IMR-90 (cell line): ENCODE data around the gene AAGAB. TPM values are rescaled to one million over a fixed set of nuclear protein-coding genes. Genes with fewer than 3 reads are reported as not detected.

Source experiments
- ATAC-seq: fragments of 200-7000 bp; cut with Tn5 transposase; 2 replicates; pipeline ENCODE4 v1.9.1; 2020; ENCODE audit warnings: low read depth, mild to moderate bottlenecking, moderate library complexity
- BruUV-seq: library from RNA; stranded (reverse); fragments of 400-500 nt; replicated peaks from 2 replicates; lab custom pipeline; 2021; lab: Mats Ljungman, UMichigan
- CTCF ChIA-PET: fragments of 300-600 bp; formaldehyde crosslinking; extraction: SDS; loops from one replicate; lab custom pipeline; 2021; ENCODE audit warnings: antibody characterized with exemption; lab: Yijun Ruan, JAX
- POLR2A ChIA-PET: fragments of 300-600 bp; sonication (Branson Sonifier 250); formaldehyde crosslinking; loops from one replicate; lab custom pipeline; 2022; ENCODE audit warnings: antibody characterized with exemption; ENCODE audit not compliant: unreplicated experiment; lab: Charles Lee
- DNase-seq: peaks from one replicate; pipeline ENCODE4 v3.0.0; 2013
- H2AFZ ChIP-seq: replicated peaks from 2 replicates; pipeline ENCODE3; 2013; ENCODE audit warnings: low read length, mild to moderate bottlenecking; ENCODE audit not compliant: poor library complexity
- H2AK5ac ChIP-seq: 2 replicates; pipeline ENCODE4 v1.6.1; 2013; ENCODE audit warnings: low read depth, low read length, inconsistent platforms
- H2AK9ac ChIP-seq: replicated peaks from 2 replicates; pipeline ENCODE3; 2013; ENCODE audit warnings: mild to moderate bottlenecking, low read depth, low read length, moderate library complexity; ENCODE audit not compliant: poor library complexity
- H2BK120ac ChIP-seq: 2 replicates; pipeline ENCODE4 v1.6.1; 2013; ENCODE audit warnings: low read depth, low read length, inconsistent platforms
- H2BK15ac ChIP-seq: 3 replicates; pipeline ENCODE4 v1.6.1; 2013; ENCODE audit warnings: low read depth, low read length, inconsistent platforms
- H2BK20ac ChIP-seq: 2 replicates; pipeline ENCODE4 v1.6.1; 2013; ENCODE audit warnings: low read depth, mild to moderate bottlenecking, inconsistent platforms, low read length, moderate library complexity
- H2BK5ac ChIP-seq: 2 replicates; pipeline ENCODE4 v1.6.1; 2013; ENCODE audit warnings: mild to moderate bottlenecking, low read depth, low read length, inconsistent platforms; ENCODE audit not compliant: poor library complexity, severe bottlenecking
- H3K14ac ChIP-seq: replicated peaks from 2 replicates; pipeline ENCODE4 v1.6.1; 2013; ENCODE audit warnings: low read depth, low read length, inconsistent platforms
- H3K18ac ChIP-seq: 2 replicates; pipeline ENCODE4 v1.6.1; 2013; ENCODE audit warnings: low read depth, low read length, control low read depth
- H3K23ac ChIP-seq: 2 replicates; pipeline ENCODE4 v1.6.1; 2013; ENCODE audit warnings: low read depth, low read length, inconsistent platforms
- H3K27ac ChIP-seq: 2 replicates; pipeline ENCODE4 v1.5.1; 2013; ENCODE audit warnings: mild to moderate bottlenecking, control low read depth, low read length; ENCODE audit not compliant: insufficient read depth
- H3K27me3 ChIP-seq: 2 replicates; pipeline ENCODE4 v1.6.1; 2013; ENCODE audit warnings: low read length; ENCODE audit not compliant: control insufficient read depth, insufficient read depth
- H3K36me3 ChIP-seq: 2 replicates; pipeline ENCODE4 v1.6.1; 2013; ENCODE audit warnings: low read length, mixed read lengths; ENCODE audit not compliant: control insufficient read depth, insufficient read depth
- H3K4ac ChIP-seq: 2 replicates; pipeline ENCODE4 v1.6.1; 2013; ENCODE audit warnings: low read depth, low read length, inconsistent platforms
- H3K4me1 ChIP-seq: 2 replicates; pipeline ENCODE4 v1.6.1; 2013; ENCODE audit warnings: low read length, mixed read lengths; ENCODE audit not compliant: control insufficient read depth, insufficient read depth
- H3K4me2 ChIP-seq: 2 replicates; pipeline ENCODE4 v1.6.1; 2013; ENCODE audit warnings: low read depth, mild to moderate bottlenecking, control low read depth, low read length, moderate library complexity
- H3K4me3 ChIP-seq: 2 replicates; pipeline ENCODE4 v1.5.1; 2013; ENCODE audit warnings: low read depth, mild to moderate bottlenecking, control low read depth, low read length, moderate library complexity; ENCODE audit not compliant: insufficient read depth
- H3K56ac ChIP-seq: 2 replicates; pipeline ENCODE4 v1.6.1; 2013; ENCODE audit warnings: low read length, inconsistent platforms; ENCODE audit not compliant: insufficient read depth; ENCODE audit errors: extremely low read depth
- H3K79me1 ChIP-seq, 2 experiments: 2 replicates each; pipeline ENCODE4 v1.6.1; 2013; ENCODE audit warnings: low read length in 2 of 2, inconsistent platforms in 1 of 2, low read depth in 1 of 2
- H3K9ac ChIP-seq: 2 replicates; pipeline ENCODE4 v1.6.1; 2013; ENCODE audit warnings: low read depth, low read length, control low read depth
- H3K9me1 ChIP-seq: 2 replicates; pipeline ENCODE4 v1.6.1; 2013; ENCODE audit warnings: low read length, inconsistent platforms; ENCODE audit not compliant: insufficient read depth
- H3K9me3 ChIP-seq: 2 replicates; pipeline ENCODE4 v1.6.1; 2013; ENCODE audit warnings: low read length; ENCODE audit not compliant: control insufficient read depth, insufficient read depth
- H4K20me1 ChIP-seq: 2 replicates; pipeline ENCODE4 v1.6.1; 2013; ENCODE audit warnings: low read length, inconsistent platforms; ENCODE audit not compliant: insufficient read depth
- H4K5ac ChIP-seq: 2 replicates; pipeline ENCODE4 v1.6.1; 2013; ENCODE audit warnings: mild to moderate bottlenecking, low read depth, low read length, control low read depth
- H4K8ac ChIP-seq, 2 experiments: 2 replicates each; pipeline ENCODE4 v1.6.1; 2013; ENCODE audit warnings: low read depth in 2 of 2, low read length in 2 of 2, control low read depth in 1 of 2, inconsistent platforms in 1 of 2
- H4K91ac ChIP-seq: 2 replicates; pipeline ENCODE4 v1.6.1; 2013; ENCODE audit warnings: low read depth, low read length, inconsistent platforms; ENCODE audit not compliant: insufficient read depth
- BHLHE40 ChIP-seq: fragments of 150-350 bp; IDR thresholded peaks from 2 replicates; pipeline ENCODE4 v1.6.1; 2016; ENCODE audit warnings: mild to moderate bottlenecking, low read depth, low read length
- CEBPB ChIP-seq: IDR thresholded peaks from 2 replicates; pipeline ENCODE4 v1.6.1; 2012; ENCODE audit warnings: low read depth, low read length, improper control_type of control experiment
- CHD1 ChIP-seq: IDR thresholded peaks from 2 replicates; pipeline ENCODE4 v1.6.1; 2012; ENCODE audit warnings: low read depth, low read length, improper control_type of control experiment
- CTCF ChIP-seq: conservative IDR thresholded peaks from 2 replicates; pipeline ENCODE4 v1.5.1; 2012; ENCODE audit warnings: mild to moderate bottlenecking, low read depth, low read length, improper control_type of control experiment
- ELK1 ChIP-seq: fragments of 150-350 bp; IDR thresholded peaks from 2 replicates; pipeline ENCODE4 v1.6.1; 2016; ENCODE audit warnings: low read depth, mild to moderate bottlenecking, low read length, moderate library complexity, borderline replicate concordance
- FOS ChIP-seq: fragments of 150-350 bp; IDR thresholded peaks from 2 replicates; pipeline ENCODE4 v1.6.1; 2016; ENCODE audit warnings: low read depth, low read length
- MAFK ChIP-seq: IDR thresholded peaks from 2 replicates; pipeline ENCODE4 v1.6.1; 2012; ENCODE audit warnings: low read depth, low read length, improper control_type of control experiment
- MAZ ChIP-seq: IDR thresholded peaks from 2 replicates; pipeline ENCODE4 v1.6.1; 2012; ENCODE audit warnings: low read depth, mild to moderate bottlenecking, low read length, improper control_type of control experiment, moderate library complexity, borderline replicate concordance
- MXI1 ChIP-seq: IDR thresholded peaks from 2 replicates; pipeline ENCODE4 v1.6.1; 2012; ENCODE audit warnings: low read depth, mild to moderate bottlenecking, low read length, moderate library complexity, borderline replicate concordance
- NFE2L2 ChIP-seq: fragments of 150-350 bp; IDR thresholded peaks from 2 replicates; pipeline ENCODE4 v1.6.1; 2016; ENCODE audit warnings: low read depth, mild to moderate bottlenecking, low read length
- POLR2A ChIP-seq: IDR thresholded peaks from 2 replicates; pipeline ENCODE4 v1.6.1; 2012; ENCODE audit warnings: mild to moderate bottlenecking, low read depth, low read length
- RAD21 ChIP-seq: IDR thresholded peaks from 2 replicates; pipeline ENCODE4 v1.6.1; 2012; ENCODE audit warnings: low read length, improper control_type of control experiment
- RCOR1 ChIP-seq: IDR thresholded peaks from 2 replicates; pipeline ENCODE4 v1.6.1; 2012; ENCODE audit warnings: mild to moderate bottlenecking, low read length, improper control_type of control experiment; ENCODE audit not compliant: insufficient replicate concordance
- RFX5 ChIP-seq: IDR thresholded peaks from 2 replicates; pipeline ENCODE4 v1.8.0; 2012; ENCODE audit warnings: low read depth, mild to moderate bottlenecking, low read length, moderate library complexity
- SMC3 ChIP-seq: fragments of 150-350 bp; IDR thresholded peaks from 2 replicates; pipeline ENCODE4 v1.6.1; 2016; ENCODE audit warnings: low read depth, mild to moderate bottlenecking, antibody characterized with exemption, low read length, moderate library complexity
- USF2 ChIP-seq: fragments of 150-350 bp; IDR thresholded peaks from 2 replicates; pipeline ENCODE4 v1.6.1; 2017; ENCODE audit warnings: mild to moderate bottlenecking, antibody characterized with exemption, low read length, low read depth
- WGBS, 2 experiments: methylation state at CpG; one replicate each; pipeline versions ENCODE4 v1.1.5 to v1.1.7; 2013; ENCODE audit warnings: missing lambda C conversion rate in 2 of 2; ENCODE audit not compliant: insufficient read length in 1 of 2; ENCODE audit errors: extremely low coverage in 2 of 2; 5-methylcytosine and 5-hydroxymethylcytosine counted together
- dilution Hi-C: fragments of 300-500 bp; cut with HindIII; formaldehyde crosslinking; loops from one replicate; pipeline ENCODE4 v1.14.3; 2018; ENCODE audit warnings: low sequenced_read_pairs; ENCODE audit not compliant: unreplicated experiment
- in situ Hi-C: fragments of 300-500 bp; cut with MboI; formaldehyde crosslinking; loops from 3 replicates; pipeline ENCODE4 v1.14.3; 2019; ENCODE audit warnings: low sequenced_read_pairs, inconsistent platforms, mixed read lengths
- intact Hi-C: fragments of 100-400 bp; cut with micrococcal nuclease; formaldehyde crosslinking; loops from 2 replicates; pipeline ENCODE4 v1.10.0; 2022
- polyA plus RNA-seq, 3 experiments: library from polyadenylated mRNA; depleted of rRNA; stranded (reverse); fragments of >200 nt; gene quantifications; 2 replicates each; pipeline ENCODE4 v1.2.3, GENCODE V29; 2012; ENCODE audit warnings: low replicate concordance in 1 of 3
- total RNA-seq: library from RNA; depleted of rRNA; stranded (reverse); fragments of >200 nt; gene quantifications from 2 replicates; pipeline ENCODE4 v1.2.3, GENCODE V29; 2012

AAGAB gene
- total and polyA plus RNA-seq, 2 of the 4 experiments (the other 2 are of a cell fraction) = 26.1 to 69.7 TPM

GRCh38 chr15:67228286-67228685 lies 26.2 kb downstream of the AAGAB start:
- POLR2A ChIA-PET = no interaction called here
- no peak overlapping the region for H3K4ac ChIP-seq
- no peak overlapping the region for H4K8ac ChIP-seq
- no peaks in the 10 kb centered on the region for H3K27me3 ChIP-seq
- H3K79me1 ChIP-seq = peaks cover 16 to 37% of the 10 kb centered on the region in 2 experiments
- H4K91ac ChIP-seq = no peak overlapping the region
- H3K4me1 ChIP-seq = peaks cover 7% of the 10 kb centered on the region
- in situ Hi-C loops = no loop called here
- no CpG with 5 or more reads among the region's 1 CpG for WGBS, 2 experiments
- TF ChIP-seq RFX5 (no peak), SMC3 (no peak), CEBPB (no peak), POLR2A (no peak), USF2 (no peak), CTCF (no peak), MXI1 (no peak), RCOR1 (no peak), MAZ (no peak), FOS (no peak), NFE2L2 (no peak), MAFK (no peak), BHLHE40 (no peak), ELK1 (no peak), CHD1 (no peak), RAD21 (no peak)
- intact Hi-C loops = no loop called here
- dilution Hi-C loops = no loop called here
- H2BK5ac ChIP-seq = peak overlapping the region; percentile 24
- H3K14ac ChIP-seq = no peak overlapping the region
- H3K9ac ChIP-seq = no peak overlapping the region
- H3K4me3 ChIP-seq = no peak overlapping the region
- H2AK5ac ChIP-seq = no peak overlapping the region
- BruUV-seq = no TSS peak
- H3K18ac ChIP-seq = no peak overlapping the region
- H3K56ac ChIP-seq = no peak overlapping the region
- H3K9me1 ChIP-seq = peaks cover 2% of the 10 kb centered on the region
- no peak overlapping the region for H2AK9ac ChIP-seq
- DNase-seq (no peak), ATAC-seq (peak; percentile 22; the same call in 1 of the 2 replicates)
- H4K20me1 ChIP-seq = no peaks in the 10 kb centered on the region
- H2BK15ac ChIP-seq = no peak overlapping the region
- H2BK20ac ChIP-seq = no peak overlapping the region
- no peak overlapping the region for H2AFZ ChIP-seq
- H4K5ac ChIP-seq = no peak overlapping the region
- peaks cover 11% of the 10 kb centered on the region for H3K36me3 ChIP-seq
- H3K23ac ChIP-seq = no peak overlapping the region
- no peak overlapping the region for H3K27ac ChIP-seq
- no peak overlapping the region for H3K4me2 ChIP-seq
- CTCF ChIA-PET = no interaction called here
- H2BK120ac ChIP-seq = no peak overlapping the region
- no peaks in the 10 kb centered on the region for H3K9me3 ChIP-seq
